ENCODE results near the gene OR9A2.

OR9A2 gene

DNA sequence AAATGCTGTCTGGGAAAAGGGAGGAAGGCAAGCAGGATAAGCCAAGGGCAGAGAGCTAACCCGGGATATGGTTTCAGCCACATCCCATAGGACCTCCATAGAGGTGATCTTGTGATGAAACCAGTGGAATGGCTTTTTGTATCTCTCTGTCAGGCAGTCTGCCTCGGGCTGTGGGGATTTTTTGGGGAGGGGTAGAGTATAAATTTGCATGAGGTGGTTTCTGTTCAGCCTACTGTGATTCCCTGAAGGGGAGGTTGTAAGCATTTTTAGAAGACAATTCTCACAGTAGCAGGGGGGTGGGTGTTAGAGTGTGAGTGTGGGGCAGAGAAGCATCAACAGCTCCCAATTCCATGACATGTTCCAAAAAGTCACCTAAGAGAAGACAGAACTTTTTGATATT is 11.8 kb downstream of the OR9A2 start:
- ChIA-PET POLR2A (ENCODE audit: low non-redundant PET) (no interaction called here), CTCF (interaction anchor here (1.0 kb wide), 1 partner anchor 200 kb away, joined by 5 read pairs; no protein-coding TSS in a partner anchor)
- TF ChIP-seq, protein P1, sequence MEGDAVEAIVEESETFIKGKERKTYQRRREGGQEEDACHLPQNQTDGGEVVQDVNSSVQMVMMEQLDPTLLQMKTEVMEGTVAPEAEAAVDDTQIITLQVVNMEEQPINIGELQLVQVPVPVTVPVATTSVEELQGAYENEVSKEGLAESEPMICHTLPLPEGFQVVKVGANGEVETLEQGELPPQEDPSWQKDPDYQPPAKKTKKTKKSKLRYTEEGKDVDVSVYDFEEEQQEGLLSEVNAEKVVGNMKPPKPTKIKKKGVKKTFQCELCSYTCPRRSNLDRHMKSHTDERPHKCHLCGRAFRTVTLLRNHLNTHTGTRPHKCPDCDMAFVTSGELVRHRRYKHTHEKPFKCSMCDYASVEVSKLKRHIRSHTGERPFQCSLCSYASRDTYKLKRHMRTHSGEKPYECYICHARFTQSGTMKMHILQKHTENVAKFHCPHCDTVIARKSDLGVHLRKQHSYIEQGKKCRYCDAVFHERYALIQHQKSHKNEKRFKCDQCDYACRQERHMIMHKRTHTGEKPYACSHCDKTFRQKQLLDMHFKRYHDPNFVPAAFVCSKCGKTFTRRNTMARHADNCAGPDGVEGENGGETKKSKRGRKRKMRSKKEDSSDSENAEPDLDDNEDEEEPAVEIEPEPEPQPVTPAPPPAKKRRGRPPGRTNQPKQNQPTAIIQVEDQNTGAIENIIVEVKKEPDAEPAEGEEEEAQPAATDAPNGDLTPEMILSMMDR (conservative IDR thresholded peaks at IDR 0.05; ENCODE audit: low read depth), result no peak
- DNase-seq (ENCODE audit: low spot score), result no peak
- no peak overlapping the region for H3K27ac ChIP-seq

DNA sequence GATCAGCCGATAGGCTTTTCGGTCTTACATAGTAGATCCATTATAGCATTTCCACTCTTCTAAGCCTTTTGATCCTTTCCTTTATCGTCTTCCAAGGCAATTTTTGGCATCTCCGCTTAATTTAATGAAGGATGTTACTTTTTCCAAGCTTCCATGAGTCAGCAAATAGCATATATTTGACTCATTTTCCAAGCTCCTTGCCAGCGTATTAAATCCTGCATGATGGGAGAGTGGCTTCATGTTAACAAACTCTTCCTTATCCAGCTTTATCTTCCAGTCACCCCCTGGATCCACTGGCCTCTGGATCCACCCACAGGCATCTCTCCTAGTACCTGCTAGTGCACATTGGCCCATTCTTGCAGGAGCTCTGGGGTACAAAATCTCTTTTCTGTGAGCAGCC is 13.0 kb downstream of the OR9A2 start:
- no peak for DNase-seq (ENCODE audit: low spot score)
- TF ChIP-seq, protein P1 (conservative IDR thresholded peaks at IDR 0.05; ENCODE audit: low read depth), result no peak
- ChIA-PET POLR2A (ENCODE audit: low non-redundant PET) (no interaction called here), CTCF (interaction anchor here (1.5 kb wide), 1 partner anchor 201 kb away, joined by 5 read pairs; no protein-coding TSS in a partner anchor)
- no peak overlapping the region for H3K27ac ChIP-seq

DNA sequence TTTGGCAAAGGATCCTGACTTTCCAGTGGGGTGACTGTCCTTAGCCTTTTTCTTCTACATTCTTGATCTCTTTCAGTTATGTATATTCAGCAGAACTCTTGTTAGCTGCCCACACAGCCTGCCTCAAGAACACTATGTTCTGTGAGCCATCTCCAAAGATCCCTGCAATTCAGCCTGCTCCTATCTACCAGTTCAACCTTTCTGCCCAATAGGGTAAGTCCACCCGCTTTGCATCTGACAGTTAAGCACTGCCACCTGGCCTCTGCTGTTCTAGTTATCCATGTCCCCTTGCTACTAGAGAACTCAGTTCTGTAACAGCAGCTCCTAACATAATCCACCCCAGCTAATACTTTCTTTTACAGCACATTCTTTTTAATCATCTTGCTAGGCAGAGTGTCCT is 13.5 kb downstream of the OR9A2 start:
- POLR2A ChIA-PET (ENCODE audit: low non-redundant PET), result no interaction called here
- TF ChIP-seq, protein P1 (conservative IDR thresholded peaks at IDR 0.05; ENCODE audit: low read depth), result no peak
- no peak for DNase-seq (ENCODE audit: low spot score)
- H3K27ac ChIP-seq, result no peak overlapping the region
- CTCF ChIA-PET, result interaction anchor here (0.5 to 1.5 kb wide), 3 partner anchors 110 to 202 kb away, joined by 3 to 5 read pairs (median 5); no protein-coding TSS in a partner anchor

DNA sequence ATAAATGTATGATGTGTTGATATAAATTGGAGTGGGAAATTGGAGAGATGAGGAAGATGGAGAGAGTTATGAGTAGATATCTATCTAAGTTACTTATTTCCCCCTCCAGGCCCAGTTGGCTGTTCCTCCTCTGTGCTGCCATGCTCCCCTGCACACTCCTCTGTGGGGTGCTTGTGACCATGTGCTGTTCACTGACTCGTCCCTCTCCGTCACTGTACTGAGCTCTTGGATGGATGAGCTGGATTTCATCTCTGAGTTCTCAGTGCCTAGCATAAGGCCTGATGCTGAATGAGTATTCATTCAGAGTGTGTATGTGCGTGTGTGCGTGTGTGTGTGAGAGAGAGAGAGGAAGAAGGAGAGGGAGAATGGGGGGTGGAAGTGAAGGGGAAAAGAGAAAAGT is 14.5 kb downstream of the OR9A2 start:
- CTCF ChIA-PET, result interaction anchor here (1.9 kb wide), 1 partner anchor 203 kb away, joined by 9 read pairs; no protein-coding TSS in a partner anchor
- DNase-seq (ENCODE audit: low spot score), result no peak
- H3K27ac ChIP-seq, result no peak overlapping the region
- POLR2A ChIA-PET (ENCODE audit: low non-redundant PET), result no interaction called here
- TF ChIP-seq, protein P1 (conservative IDR thresholded peaks at IDR 0.05; ENCODE audit: low read depth), result no peak

DNA sequence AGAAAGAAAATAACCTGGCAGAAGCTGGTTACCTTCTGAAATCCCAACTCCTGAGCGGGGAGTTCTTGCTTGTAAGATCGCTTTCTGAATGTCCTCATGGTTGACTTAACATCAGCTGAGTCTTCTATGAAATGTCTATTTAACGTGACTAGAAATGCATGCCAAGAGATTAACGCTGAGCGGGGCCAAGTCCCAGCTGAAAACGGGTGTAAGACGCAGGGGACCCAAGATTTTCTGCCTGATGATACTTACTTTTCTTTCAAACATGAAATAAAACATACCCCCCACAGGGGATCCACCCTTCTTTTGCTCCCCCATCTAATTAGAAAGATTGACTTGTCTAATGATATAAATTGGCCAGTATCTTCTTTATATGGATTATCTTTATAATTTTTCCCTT is 14.9 kb downstream of the OR9A2 start:
- H3K27ac ChIP-seq, result no peak overlapping the region
- TF ChIP-seq, protein P1 (conservative IDR thresholded peaks at IDR 0.05; ENCODE audit: low read depth), result no peak
- CTCF ChIA-PET, result interaction anchor here (0.6 to 1.9 kb wide), 2 partner anchors 33 to 203 kb away, joined by 5 to 9 read pairs; no protein-coding TSS in a partner anchor
- DNase-seq (ENCODE audit: low spot score), result no peak
- POLR2A ChIA-PET (ENCODE audit: low non-redundant PET), result no interaction called here

DNA sequence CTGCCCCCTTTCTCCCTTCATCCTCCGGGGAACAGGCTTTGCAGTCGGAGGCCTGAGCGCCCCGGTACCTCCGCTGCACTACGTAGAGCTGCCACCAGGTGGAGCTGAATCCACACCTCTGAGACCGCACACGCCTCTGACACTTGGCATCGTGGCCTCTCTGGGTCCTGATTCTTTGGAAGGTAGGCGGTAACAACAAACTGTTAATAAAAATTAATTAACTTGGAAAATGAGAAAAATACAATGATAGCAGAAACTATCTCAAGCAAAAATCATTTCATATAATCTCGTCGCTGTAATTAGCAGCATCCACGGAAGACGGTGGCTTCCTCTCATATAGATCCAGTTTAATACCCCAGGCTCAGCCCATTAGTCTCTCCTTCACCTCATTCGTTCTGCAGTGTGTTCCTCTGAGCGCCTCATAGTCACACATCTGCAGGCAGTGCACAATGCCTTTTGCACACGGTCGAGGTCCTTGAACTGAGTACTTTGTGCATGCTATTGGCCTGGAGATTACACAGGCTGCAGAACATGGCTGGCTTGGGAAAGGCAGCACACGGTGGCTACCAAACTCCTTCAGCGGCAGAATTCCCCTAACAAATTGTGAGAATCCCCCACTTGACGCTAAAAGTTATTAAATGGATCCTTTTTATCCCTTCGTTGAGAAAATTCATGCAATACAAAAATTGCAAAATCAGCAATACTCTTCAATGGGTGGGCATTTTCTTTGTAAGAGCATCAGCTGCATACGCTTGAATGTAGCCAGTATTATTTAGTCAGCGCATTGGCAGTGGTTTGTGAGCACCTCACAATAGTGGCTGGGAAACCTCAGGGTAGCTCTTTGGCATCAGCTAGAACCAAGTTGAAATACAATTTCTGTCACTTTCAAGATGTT is 18.7 kb downstream of the OR9A2 start:
- peak; percentile 59 for DNase-seq (ENCODE audit: low spot score)
- H3K27ac ChIP-seq, result no peak overlapping the region
- TF ChIP-seq, protein P1 (conservative IDR thresholded peaks at IDR 0.05; ENCODE audit: low read depth), result peak; percentile 99
- ChIA-PET CTCF (interaction anchor here (0.5 to 2.6 kb wide), 5 partner anchors 120 to 212 kb away, joined by 3 to 21 read pairs (median 3); no protein-coding TSS in a partner anchor), POLR2A (ENCODE audit: low non-redundant PET) (no interaction called here)

Measured in RWPE1 (cell line).